PC-3 (cell line): ENCODE measurements around the gene TNC. TPM values are rescaled to one million over a fixed set of nuclear protein-coding genes. Genes with fewer than 3 reads are reported as not detected.

Experiments used
- ATAC-seq: fragments of 200-7000 bp; cut with Tn5 transposase; 2 replicates; pipeline ENCODE4 v1.9.1; 2020; ENCODE audit warnings: mild to moderate bottlenecking, moderate library complexity
- BruUV-seq: library from RNA; stranded (reverse); fragments of 400-500 nt; replicated peaks from 2 replicates; lab custom pipeline; 2021; lab: Mats Ljungman, UMichigan
- CTCF ChIA-PET: fragments of 300-600 bp; sonication (Branson Sonifier 250); formaldehyde crosslinking; loops from one replicate; lab custom pipeline; 2022; ENCODE audit warnings: antibody characterized with exemption; lab: Charles Lee
- POLR2A ChIA-PET: fragments of 300-600 bp; sonication (Branson Sonifier 250); formaldehyde crosslinking; loops from one replicate; lab custom pipeline; 2022; ENCODE audit warnings: antibody characterized with exemption; ENCODE audit not compliant: unreplicated experiment; lab: Charles Lee
- DNase-seq: peaks from one replicate; pipeline ENCODE4 v3.0.0-alpha.2; 2015
- H2AFZ ChIP-seq: fragments of 300-600 bp; sonication (generic); 2 replicates; pipeline ENCODE4 v1.6.0; 2016; ENCODE audit warnings: antibody characterized with exemption, low read length
- H3F3A ChIP-seq: fragments of 300-600 bp; sonication (generic); one replicate; pipeline ENCODE4 v1.6.0; 2017; ENCODE audit warnings: antibody characterized with exemption, low read length, control low read depth, mild to moderate bottlenecking; ENCODE audit not compliant: unreplicated experiment
- H3K27ac ChIP-seq: fragments of 300-600 bp; sonication (generic); 2 replicates; pipeline ENCODE4 v1.5.1; 2016; ENCODE audit warnings: mild to moderate bottlenecking, low read length
- H3K27me3 ChIP-seq: fragments of 300-600 bp; sonication (generic); 2 replicates; pipeline ENCODE4 v1.6.1; 2016; ENCODE audit warnings: low read length, mixed read lengths
- H3K36me3 ChIP-seq: fragments of 300-600 bp; sonication (generic); 2 replicates; pipeline ENCODE4 v1.6.1; 2016; ENCODE audit warnings: low read depth, mixed run types, low read length, mixed read lengths
- H3K4me1 ChIP-seq: fragments of 300-600 bp; sonication (generic); 2 replicates; pipeline ENCODE4 v1.5.1; 2016; ENCODE audit warnings: low read length; ENCODE audit not compliant: insufficient read depth
- H3K4me2 ChIP-seq: fragments of 300-600 bp; sonication (generic); 2 replicates; pipeline ENCODE4 v1.6.0; 2016; ENCODE audit warnings: low read length
- H3K4me3 ChIP-seq: fragments of 300-600 bp; sonication (generic); 2 replicates; pipeline ENCODE4 v1.5.1; 2016; ENCODE audit warnings: mild to moderate bottlenecking, low read length, mixed read lengths
- H3K79me2 ChIP-seq: fragments of 300-600 bp; sonication (generic); 2 replicates; pipeline ENCODE4 v1.6.1; 2017; ENCODE audit warnings: low read length, mixed read lengths
- H3K9ac ChIP-seq: fragments of 300-600 bp; sonication (generic); 2 replicates; pipeline ENCODE4 v1.6.0; 2016; ENCODE audit warnings: mild to moderate bottlenecking, low read length
- H3K9me2 ChIP-seq: fragments of 300-600 bp; sonication (generic); replicated peaks from 2 replicates; pipeline ENCODE4 v1.6.1; 2016; ENCODE audit warnings: mixed run types, low read length, mixed read lengths
- H3K9me3 ChIP-seq: fragments of 300-600 bp; sonication (generic); 2 replicates; pipeline ENCODE4 v1.6.1; 2016; ENCODE audit warnings: low read length, mixed read lengths
- H4K20me1 ChIP-seq: fragments of 300-600 bp; sonication (generic); 2 replicates; pipeline ENCODE4 v1.6.1; 2016; ENCODE audit warnings: low read length, mixed read lengths
- EZH2 ChIP-seq: fragments of 300-600 bp; sonication (generic); IDR thresholded peaks from one replicate; pipeline ENCODE4 v1.6.1; 2017; ENCODE audit warnings: antibody characterized with exemption, mild to moderate bottlenecking, low read length; ENCODE audit not compliant: unreplicated experiment
- EZH2phosphoT487 ChIP-seq: fragments of 300-600 bp; sonication (generic); IDR thresholded peaks from 2 replicates; pipeline ENCODE4 v1.6.1; 2018; ENCODE audit warnings: mild to moderate bottlenecking, antibody characterized with exemption, low read length, borderline replicate concordance
- intact Hi-C: fragments of 100-400 bp; cut with micrococcal nuclease; formaldehyde crosslinking; loops from 2 replicates; pipeline ENCODE4 v1.9.0; 2023
- total RNA-seq: library from RNA; depleted of rRNA; stranded (reverse); fragments of >200 nt; gene quantifications from 2 replicates; pipeline ENCODE4 v1.2.3, GENCODE V29; 2014
- TF ChIP-seq, protein P1 (sequence below): fragments of 300-600 bp; sonication (generic); conservative IDR thresholded peaks from 2 replicates; pipeline ENCODE4 v1.5.1; 2017; ENCODE audit warnings: antibody characterized with exemption, low read depth, mild to moderate bottlenecking, low read length

Gene TNC
- total RNA-seq, 1 experiment from 2014 or later, result 60.1 TPM

DNA sequence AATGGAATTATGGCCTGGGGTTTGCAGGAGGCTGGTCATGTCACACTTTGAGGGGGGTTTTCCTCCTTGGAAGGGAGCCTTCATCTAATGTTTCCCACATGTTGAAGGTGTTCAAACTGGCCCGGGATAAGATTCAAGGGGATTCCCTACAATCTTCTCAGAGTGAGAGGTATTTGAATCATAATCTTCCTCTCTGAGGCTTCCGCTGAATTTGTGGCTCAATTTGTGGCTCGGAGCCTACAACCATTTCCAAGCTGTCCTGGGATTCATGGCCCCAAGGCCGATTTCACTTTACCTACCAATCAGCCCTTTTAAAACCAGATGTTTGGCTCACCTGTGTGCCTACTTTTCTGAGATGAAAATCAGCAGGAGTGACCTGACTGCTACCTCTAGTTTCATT lies 3.9 kb downstream of the TNC start:
- no TSS peak for BruUV-seq
- TF ChIP-seq, protein P1, sequence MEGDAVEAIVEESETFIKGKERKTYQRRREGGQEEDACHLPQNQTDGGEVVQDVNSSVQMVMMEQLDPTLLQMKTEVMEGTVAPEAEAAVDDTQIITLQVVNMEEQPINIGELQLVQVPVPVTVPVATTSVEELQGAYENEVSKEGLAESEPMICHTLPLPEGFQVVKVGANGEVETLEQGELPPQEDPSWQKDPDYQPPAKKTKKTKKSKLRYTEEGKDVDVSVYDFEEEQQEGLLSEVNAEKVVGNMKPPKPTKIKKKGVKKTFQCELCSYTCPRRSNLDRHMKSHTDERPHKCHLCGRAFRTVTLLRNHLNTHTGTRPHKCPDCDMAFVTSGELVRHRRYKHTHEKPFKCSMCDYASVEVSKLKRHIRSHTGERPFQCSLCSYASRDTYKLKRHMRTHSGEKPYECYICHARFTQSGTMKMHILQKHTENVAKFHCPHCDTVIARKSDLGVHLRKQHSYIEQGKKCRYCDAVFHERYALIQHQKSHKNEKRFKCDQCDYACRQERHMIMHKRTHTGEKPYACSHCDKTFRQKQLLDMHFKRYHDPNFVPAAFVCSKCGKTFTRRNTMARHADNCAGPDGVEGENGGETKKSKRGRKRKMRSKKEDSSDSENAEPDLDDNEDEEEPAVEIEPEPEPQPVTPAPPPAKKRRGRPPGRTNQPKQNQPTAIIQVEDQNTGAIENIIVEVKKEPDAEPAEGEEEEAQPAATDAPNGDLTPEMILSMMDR, result no peak
- TF ChIP-seq EZH2phosphoT487 (no peak), EZH2 (no peak)
- ChIA-PET POLR2A (no interaction called here), CTCF (no interaction called here)
- Histone ChIP-seq H3K9ac (no peak overlapping the region), H4K20me1 (no peaks in the 10 kb centered on the region), H3K27ac (peak overlapping the region; percentile 90), H3K79me2 (peaks cover 10% of the 10 kb centered on the region), H3K9me3 (no peaks in the 10 kb centered on the region), H3K9me2 (no peaks in the 10 kb centered on the region), H3K4me3 (no peak overlapping the region), H3K27me3 (no peaks in the 10 kb centered on the region), H2AFZ (no peak overlapping the region), H3F3A (no peaks in the 10 kb centered on the region), H3K4me1 (peaks cover 36% of the 10 kb centered on the region), H3K36me3 (no peaks in the 10 kb centered on the region), H3K4me2 (peak overlapping the region; percentile 99)
- DNase-seq, result no peak
- ATAC-seq, result no peak
- intact Hi-C loops, result loop anchor here (10.0 kb wide), 1 partner anchor 261 kb away; no protein-coding TSS in a partner anchor

DNA sequence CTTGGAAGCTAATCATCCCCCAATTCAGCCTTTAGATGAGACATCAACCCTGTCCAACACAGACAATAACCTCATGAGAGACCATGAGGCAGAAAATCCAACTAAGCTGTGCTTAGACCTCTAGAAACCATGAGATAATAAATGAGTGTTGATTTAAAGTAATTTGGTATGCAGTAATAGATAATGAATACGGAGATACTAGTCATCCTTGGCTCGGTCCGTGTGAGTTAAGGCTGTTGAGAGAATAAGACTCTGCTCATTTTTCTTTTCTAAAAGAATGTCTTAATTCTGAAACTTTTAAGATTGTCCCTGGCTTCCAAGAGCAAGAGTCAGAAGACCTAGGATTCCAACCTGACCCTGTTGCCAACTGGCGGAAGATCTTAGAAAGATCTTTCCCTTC lies 6.1 kb downstream of the TNC start:
- DNase-seq (no peak), ATAC-seq (no peak)
- Histone ChIP-seq H3K36me3 (no peaks in the 10 kb centered on the region), H3F3A (no peaks in the 10 kb centered on the region), H4K20me1 (no peaks in the 10 kb centered on the region), H3K9ac (no peak overlapping the region), H3K27ac (no peak overlapping the region), H3K4me2 (no peak overlapping the region), H3K4me1 (peaks cover 45% of the 10 kb centered on the region), H3K27me3 (no peaks in the 10 kb centered on the region), H3K9me3 (no peaks in the 10 kb centered on the region), H3K4me3 (no peak overlapping the region), H2AFZ (no peak overlapping the region), H3K9me2 (no peaks in the 10 kb centered on the region), H3K79me2 (peaks cover under 1% of the 10 kb centered on the region)
- intact Hi-C loops, result loop anchor here (10.0 kb wide), 1 partner anchor 263 kb away; no protein-coding TSS in a partner anchor
- TF ChIP-seq EZH2, result no peak
- TF ChIP-seq EZH2phosphoT487, result no peak
- TF ChIP-seq, protein P1, result no peak
- ChIA-PET CTCF (no interaction called here), POLR2A (no interaction called here)
- no TSS peak for BruUV-seq

DNA sequence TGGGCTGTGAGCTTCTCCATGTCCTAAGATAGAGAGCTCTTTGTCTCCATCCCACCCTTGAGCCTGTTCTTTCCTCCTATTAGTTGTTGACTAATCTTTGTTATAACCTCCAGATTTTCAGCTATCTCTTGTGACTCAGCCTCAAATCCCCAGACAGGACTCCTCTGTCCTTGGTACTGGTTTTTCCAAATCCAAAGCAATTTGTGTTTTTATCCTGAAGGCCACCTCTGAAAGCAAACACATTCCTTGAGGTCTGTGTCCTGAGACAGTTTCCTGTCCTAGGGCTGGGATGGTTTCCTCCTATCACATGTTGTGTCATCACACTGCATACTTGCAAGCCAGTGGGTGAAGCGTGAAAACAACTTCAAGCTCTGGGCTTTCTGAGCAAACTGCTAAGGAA lies 8.5 kb downstream of the TNC start:
- ChIA-PET CTCF (interaction anchor here (0.5 kb wide), 1 partner anchor 1567 kb away, joined by 3 read pairs; no protein-coding TSS in a partner anchor), POLR2A (no interaction called here)
- intact Hi-C loops, result loop anchor here (5.0 kb wide), 1 partner anchor 153 kb away; no protein-coding TSS in a partner anchor
- Histone ChIP-seq H3K9me3 (no peaks in the 10 kb centered on the region), H4K20me1 (no peaks in the 10 kb centered on the region), H3K79me2 (peaks cover 3% of the 10 kb centered on the region), H3K4me2 (no peak overlapping the region), H3K4me1 (peaks cover 47% of the 10 kb centered on the region), H3K9ac (no peak overlapping the region), H3K27ac (no peak overlapping the region), H3K27me3 (no peaks in the 10 kb centered on the region), H3K36me3 (no peaks in the 10 kb centered on the region), H3F3A (peaks cover 11% of the 10 kb centered on the region), H2AFZ (no peak overlapping the region), H3K9me2 (no peaks in the 10 kb centered on the region), H3K4me3 (no peak overlapping the region)
- TF ChIP-seq EZH2 (no peak), EZH2phosphoT487 (no peak)
- TF ChIP-seq, protein P1, result no peak
- no TSS peak for BruUV-seq
- ATAC-seq, result no peak
- DNase-seq, result peak; percentile 54
